Stimulated activated CD8-positive, alpha-beta memory T cell treated with anti-CD3 and anti-CD28 coated beads, Interleukin-4, amount 100 ng/mL, for 1 hour (primary cell): ENCODE measurements around the gene EXO1.
"Not testable (repeated sequence)": the region's sequence is repeated elsewhere in the genome, so short reads cannot be mapped to it uniquely, and the experiment has no call there.

ENCODE experiments used
- DNase-seq, 2 donors: peaks; one replicate each; pipeline ENCODE4 v3.0.0-alpha.2; 2020; ENCODE audit warnings: low read depth in 2 of 2, low spot score in 1 of 2

The EXO1 gene

DNA sequence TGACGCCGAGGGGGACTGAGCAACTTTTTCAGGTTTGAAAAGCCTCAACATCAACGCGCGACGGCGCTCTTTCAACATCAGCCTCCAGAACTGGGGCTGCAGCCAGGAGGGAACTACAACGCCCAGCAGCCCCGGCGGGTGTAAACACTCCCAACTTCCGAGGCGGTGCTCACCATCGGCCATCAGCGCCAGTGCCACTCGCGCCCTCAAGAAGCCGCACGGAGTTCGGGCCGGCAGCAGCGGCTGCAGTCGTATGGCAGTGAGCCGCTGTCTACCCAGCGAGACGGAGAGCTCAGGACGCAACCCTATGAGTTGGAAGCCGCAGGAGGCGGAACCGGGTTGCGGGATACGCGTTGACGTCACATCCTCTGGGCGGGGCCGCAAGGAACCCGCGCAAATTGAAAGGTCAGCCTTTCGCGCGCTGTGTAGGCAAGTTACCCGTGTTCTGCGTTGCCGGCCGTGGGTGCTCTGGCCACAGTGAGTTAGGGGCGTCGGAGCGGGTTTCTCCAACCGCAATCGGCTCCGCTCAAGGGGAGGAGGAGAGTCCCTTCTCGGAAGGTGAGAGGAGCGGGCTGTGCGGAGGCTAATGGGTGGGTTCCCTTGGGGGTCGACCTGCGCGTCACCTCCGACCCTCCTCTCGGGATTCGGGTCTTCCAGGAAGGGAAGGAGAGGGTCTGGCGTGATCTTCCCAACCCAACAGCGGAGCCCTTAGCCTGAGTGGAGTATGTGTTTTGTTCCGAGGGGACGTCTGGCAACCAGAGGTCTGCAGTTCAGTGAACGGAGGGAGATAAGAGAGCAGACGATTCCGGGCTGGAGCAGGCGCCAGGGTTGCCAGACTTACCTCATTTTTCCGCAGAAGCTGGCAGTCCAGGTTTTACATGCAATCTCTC lies at the start of gene EXO1:
Gene EXO1 (plus strand): TSS at position 409 of the 890 bp plus-strand sequence. CDS start 2,222 bp downstream, outside the sequence.
- DNase-seq, result peak; percentile 68 to 70

- no peak for DNase-seq
Measured at GRCh38 chr1:241799416-241799815, 48.6 kb upstream of the EXO1 start.

DNA sequence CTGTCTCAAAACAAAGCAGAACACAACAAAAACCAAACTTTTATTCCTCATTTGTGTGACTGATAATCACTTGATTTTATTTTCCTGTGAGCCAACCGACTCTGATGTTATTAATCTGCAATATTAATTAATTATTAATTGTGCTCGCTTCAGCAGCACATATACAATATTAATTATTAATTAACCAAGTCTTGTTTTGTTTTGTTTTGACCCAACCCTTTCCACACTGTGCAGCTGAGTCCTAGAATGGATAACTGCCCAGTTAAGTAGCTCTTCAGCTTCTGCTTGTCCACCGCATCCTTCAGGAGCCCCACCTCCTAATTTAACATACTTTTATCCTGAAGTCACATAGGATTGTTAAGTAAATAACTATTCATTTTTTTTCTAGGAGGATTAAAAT lies 47.4 kb upstream of the EXO1 start:
- no peak for DNase-seq

- DNase-seq, result no peak
Measured at GRCh38 chr1:241802863-241803262, 45.1 kb upstream of the EXO1 start.

GRCh38 chr1:241804706-241805105 lies 43.3 kb upstream of the EXO1 start:
- not testable (repeated sequence) for DNase-seq

GRCh38 chr1:241808265-241808664 lies 39.7 kb upstream of the EXO1 start:
- no peak for DNase-seq

- DNase-seq, result no peak
Measured at GRCh38 chr1:241810769-241811405, 37.1 kb upstream of the EXO1 start.

- no peak for DNase-seq
Measured at GRCh38 chr1:241813768-241814320, 34.2 kb upstream of the EXO1 start.

GRCh38 chr1:241816008-241816407 lies 32.0 kb upstream of the EXO1 start:
- no peak for DNase-seq

DNA sequence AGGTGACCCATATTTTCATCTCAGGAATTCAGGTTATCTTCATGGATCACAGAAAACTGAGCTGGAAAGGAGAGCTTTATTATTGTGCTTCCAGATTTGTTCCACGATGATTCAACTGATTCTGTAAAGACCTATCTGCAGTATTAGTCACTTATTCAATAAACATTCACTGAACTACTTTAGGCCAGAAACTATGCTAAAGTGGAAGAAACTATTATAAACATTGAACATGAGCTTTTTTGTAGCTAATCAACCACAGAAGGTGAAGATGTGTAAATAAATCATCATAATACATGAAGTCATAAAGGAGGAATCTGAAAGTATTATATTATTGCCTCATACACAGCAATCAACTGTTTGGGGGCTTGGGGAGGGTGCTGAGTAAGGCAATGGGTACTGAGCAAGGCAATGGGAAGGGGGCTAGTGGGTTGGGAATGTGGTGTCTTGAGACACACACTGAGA lies 30.6 kb upstream of the EXO1 start:
- DNase-seq, result no peak

GRCh38 chr1:241817956-241818612 lies 29.9 kb upstream of the EXO1 start:
- no peak for DNase-seq

- DNase-seq, result no peak
Measured at GRCh38 chr1:241819340-241819866, 28.6 kb upstream of the EXO1 start.

DNA sequence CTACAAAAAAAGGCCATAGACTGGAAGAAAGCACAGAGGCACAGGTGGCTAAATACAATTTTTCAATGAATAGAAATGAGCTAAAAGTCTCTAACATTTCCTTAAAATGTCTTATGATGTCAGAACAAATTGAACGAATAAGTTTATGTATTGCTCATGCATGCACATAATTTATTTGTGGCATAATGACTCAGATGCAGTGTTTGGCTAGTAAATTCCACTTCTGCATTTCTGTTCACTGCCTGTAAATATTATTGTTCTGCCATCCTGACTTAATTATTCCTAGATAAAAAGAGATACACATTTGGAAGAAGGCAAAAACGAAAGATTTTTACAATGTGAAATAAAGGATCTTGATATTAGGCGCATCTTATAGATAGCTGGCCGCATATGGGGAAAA lies 26.6 kb upstream of the EXO1 start:
- no peak for DNase-seq

DNA sequence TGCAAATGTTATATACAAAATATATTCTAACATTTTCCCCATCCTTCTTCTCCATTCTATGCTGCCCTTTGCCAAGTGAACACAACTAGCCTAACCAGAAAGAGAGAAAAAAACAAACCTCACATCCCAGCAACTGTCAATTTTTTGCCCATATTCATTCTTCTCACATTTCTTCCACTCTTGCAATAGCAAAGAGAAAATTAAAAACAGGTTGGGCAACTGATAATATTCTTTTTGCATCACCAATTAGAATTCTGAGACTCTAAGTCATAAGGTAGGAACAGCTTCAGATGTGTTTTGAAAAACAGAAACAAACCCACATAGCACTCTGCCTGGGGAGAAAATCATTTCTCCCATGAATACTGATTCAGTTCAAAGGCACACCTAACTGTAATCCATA lies 25.2 kb upstream of the EXO1 start:
- no peak for DNase-seq

DNA sequence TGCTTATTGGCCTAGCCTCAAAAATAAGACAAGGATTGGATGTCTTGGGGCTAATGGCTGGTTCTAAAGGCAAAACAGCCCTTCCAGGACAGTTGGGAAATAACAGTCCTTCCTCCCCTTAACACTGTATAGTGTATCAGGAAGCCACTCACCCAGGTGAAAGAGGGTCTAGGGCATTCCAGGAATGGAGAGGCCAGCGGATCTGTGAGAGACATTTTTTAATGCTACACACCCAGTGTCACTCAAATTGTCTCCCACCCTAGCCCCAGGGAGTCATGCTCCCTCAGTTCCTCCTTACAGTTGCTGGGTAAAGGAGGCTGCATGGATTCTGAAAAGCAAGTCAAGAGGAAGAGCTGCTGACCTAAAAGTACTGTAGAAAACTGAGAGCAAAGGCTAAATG lies 24.1 kb upstream of the EXO1 start:
- no peak for DNase-seq

GRCh38 chr1:241825581-241825980 lies 22.4 kb upstream of the EXO1 start:
- no peak for DNase-seq

DNA sequence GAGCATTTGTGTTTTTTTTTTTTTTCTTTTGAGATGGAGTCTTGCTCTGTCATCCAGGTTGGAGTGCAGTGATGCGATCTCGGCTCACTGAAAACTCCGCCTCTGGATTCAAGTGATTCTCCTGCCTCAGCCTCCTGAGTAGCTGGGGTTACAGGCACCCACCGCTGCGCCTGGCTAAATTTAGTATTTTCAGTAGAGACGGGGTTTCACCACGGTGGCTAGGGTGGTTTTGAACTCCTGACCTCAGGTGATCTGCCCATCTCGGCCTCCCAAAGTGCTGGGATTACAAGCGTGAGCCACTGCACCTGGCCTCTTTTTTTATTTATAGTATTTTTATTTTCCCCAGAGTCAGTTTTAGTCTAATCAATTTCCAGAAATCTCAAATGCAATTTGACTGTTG lies 21.4 kb upstream of the EXO1 start:
- not testable (repeated sequence) for DNase-seq

DNA sequence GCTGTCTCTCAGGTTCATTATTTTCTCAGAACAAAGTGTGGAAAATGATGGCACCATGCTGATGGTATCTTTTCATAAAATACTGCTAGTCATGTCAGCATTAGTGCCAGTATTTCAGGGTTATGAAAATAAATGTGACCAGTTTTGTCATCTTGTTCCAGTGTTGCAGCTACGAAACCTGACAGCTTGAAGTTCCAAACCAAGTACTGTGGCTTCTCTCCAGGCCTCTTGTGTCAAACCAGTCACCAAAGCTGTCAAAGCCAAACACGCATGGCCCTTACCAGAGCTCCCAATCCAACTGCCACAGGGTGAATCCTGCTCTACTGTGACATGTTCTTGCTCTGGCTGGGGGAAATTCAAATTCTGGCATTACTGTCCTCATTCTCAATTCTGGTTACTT lies 20.7 kb upstream of the EXO1 start:
- DNase-seq, result no peak

- DNase-seq, result no peak
Measured at GRCh38 chr1:241828463-241829021, 19.5 kb upstream of the EXO1 start.

DNA sequence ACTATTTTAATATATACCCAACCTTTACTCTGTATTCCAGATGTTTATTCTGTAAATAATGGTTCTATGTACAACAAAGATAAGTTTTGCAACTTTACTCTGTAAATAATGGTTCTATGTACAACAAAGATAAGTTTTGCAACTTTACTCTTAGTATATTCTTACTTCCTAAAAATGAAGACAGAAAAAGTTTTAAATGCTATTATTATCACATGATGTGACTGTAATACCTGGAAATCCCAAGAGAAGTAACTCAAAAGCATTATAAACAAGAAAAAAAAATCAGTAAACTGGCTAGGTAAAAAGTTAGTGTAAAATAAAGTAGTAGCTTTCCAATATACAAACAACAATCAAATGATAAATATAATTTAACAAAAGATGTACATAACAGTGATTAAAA lies 18.5 kb upstream of the EXO1 start:
- DNase-seq, result no peak
